Fibroblast of mammary gland (primary cell): ENCODE measurements around the gene SMC1B.
"Not testable (repeated sequence)": the region's sequence is repeated elsewhere in the genome, so short reads cannot be mapped to it uniquely, and the experiment has no call there.

Experiments used
- DNase-seq: peaks from one replicate; pipeline ENCODE4 v3.0.0-alpha.2; 2010; ENCODE audit warnings: low read depth
- H3K4me3 ChIP-seq: 2 replicates; pipeline ENCODE4 v1.5.1; 2011; ENCODE audit warnings: low read depth, mild to moderate bottlenecking, low read length, moderate library complexity; ENCODE audit not compliant: control insufficient read depth
- CTCF ChIP-seq: conservative IDR thresholded peaks from 2 replicates; pipeline ENCODE4 v1.5.1; 2011; ENCODE audit warnings: low read depth, low read length, inconsistent platforms; ENCODE audit not compliant: control insufficient read depth, insufficient read depth

Gene SMC1B

GRCh38 chr22:45451972-45452371, 38.6 kb upstream of the SMC1B start:
- H3K4me3 ChIP-seq = no peak overlapping the region
- TF ChIP-seq CTCF = no peak
- no peak for DNase-seq

GRCh38 chr22:45450921-45451651, 37.7 kb upstream of the SMC1B start:
- H3K4me3 ChIP-seq = no peak overlapping the region
- TF ChIP-seq CTCF = no peak
- DNase-seq = peak; percentile 99

GRCh38 chr22:45450101-45450785, 36.8 kb upstream of the SMC1B start:
- no peak overlapping the region for H3K4me3 ChIP-seq
- TF ChIP-seq CTCF = no peak
- peak; percentile 49 for DNase-seq

GRCh38 chr22:45449442-45449841, 36.0 kb upstream of the SMC1B start:
- H3K4me3 ChIP-seq, DNase-seq: not testable (repeated sequence)

GRCh38 chr22:45448431-45448830, 35.0 kb upstream of the SMC1B start:
- TF ChIP-seq CTCF = no peak
- H3K4me3 ChIP-seq = no peak overlapping the region
- peak; percentile 80 for DNase-seq

GRCh38 chr22:45447596-45447995, 34.2 kb upstream of the SMC1B start:
- DNase-seq = not testable (repeated sequence)

GRCh38 chr22:45446216-45446615, 32.8 kb upstream of the SMC1B start:
- no peak for TF ChIP-seq CTCF
- no peak overlapping the region for H3K4me3 ChIP-seq
- peak; percentile 88 for DNase-seq

More at GRCh38 chr22:45447596-45447995, 34.2 kb upstream of the SMC1B start:
- H3K4me3 ChIP-seq = not testable (repeated sequence)
